Pons (tissue), 1 donor: ENCODE measurements around the gene LTBP1.
"Not testable (repeated sequence)": the region's sequence is repeated elsewhere in the genome, so short reads cannot be mapped to it uniquely, and the experiment has no call there.

ENCODE experiments used
- DNase-seq: peaks from one replicate; pipeline ENCODE4 v3.0.0-alpha.2; 2016; ENCODE audit warnings: low spot score

The LTBP1 gene

DNA sequence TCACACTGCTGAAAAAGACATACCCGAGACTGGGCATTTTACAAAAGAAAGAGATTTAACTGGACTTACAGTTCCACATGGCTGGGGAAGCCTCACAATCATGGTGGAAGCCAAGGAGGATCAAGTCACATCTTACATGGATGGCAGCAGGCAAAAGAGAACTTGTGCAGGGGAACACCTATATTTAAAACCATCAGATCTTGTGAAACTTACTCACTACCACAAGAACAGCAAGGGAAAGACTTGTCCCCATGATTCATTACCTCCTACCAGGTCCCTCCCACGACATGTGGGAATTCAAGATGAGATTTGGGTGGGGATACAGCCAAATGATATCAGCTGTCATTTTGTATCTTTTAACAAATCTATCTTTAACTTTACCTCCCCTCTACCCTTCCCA lies 278.6 kb downstream of the LTBP1 start:
- DNase-seq, result no peak

DNA sequence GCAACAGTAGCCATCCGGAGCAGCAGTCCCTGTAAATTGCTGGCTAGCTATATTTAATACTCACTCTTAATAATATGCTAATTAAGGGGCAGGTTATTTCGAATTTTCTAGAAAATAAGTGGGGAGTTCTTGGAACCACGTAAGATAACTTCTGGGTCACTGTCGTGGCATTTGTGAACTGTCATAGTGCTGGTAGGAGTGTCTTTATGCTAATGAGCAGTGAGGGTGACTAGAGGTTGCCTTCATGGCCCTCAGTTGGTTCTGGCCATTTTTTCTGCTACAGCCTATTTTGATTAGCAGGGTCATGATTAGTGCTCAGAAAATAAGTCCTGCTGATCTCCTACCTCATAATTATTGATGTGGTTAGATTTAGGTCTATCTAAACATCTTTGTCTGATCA lies 279.8 kb downstream of the LTBP1 start:
- DNase-seq, result no peak

DNA sequence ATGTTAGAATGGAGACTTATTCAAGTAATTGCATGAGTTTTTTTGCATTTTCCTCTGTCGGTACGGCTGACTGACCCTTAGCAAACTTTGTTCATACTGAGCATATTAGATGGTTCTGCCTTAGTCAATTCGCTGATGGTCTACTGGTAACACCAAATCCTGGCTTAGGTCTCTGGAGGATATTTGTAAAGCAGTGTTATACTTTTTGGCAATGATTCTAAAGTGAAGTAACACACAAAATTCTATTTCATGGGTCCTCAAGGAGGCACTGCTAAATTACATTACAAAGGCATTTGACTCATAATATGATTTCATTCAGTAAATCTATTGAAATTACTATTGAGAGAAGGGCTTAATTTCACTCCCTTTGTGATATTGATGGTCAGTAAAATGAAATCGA lies 282.9 kb downstream of the LTBP1 start:
- DNase-seq, result no peak

DNA sequence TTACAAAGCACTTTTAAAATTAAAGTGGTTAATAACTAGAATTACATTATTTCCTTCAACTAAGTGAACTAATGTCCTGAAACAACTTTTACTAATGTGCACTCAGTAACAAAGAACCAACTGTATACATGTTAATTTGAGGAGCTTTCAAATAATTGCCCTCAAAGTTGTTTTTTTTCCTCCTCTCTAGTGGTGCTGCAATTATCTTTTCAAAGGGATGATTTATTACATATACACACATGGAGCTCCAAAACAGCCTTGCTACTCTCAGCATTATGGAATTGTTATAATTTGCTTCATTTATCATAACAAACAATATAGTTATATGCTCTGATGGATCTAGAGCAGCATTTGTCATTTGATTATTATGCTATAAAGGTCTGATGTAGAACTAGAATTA lies 283.4 kb downstream of the LTBP1 start:
- DNase-seq, result no peak

DNA sequence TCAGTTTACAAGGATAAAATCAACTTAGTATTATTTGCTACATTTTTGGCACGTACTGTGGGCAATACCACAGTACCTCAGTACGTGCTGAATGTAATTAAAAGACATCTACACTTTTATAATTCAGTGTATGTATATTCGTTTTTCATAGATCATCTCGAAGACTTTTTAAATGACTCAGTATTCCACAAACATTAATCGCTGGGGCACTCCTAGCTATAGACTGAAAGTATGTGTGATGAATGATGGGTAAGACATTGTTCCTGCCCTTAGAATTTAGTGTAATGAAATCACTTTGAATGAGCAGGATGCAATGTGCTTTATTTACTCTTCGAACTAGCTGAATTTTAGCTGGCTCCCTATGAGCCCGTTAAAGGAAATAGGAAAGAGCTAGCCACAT lies 284.1 kb downstream of the LTBP1 start:
- DNase-seq, result no peak

DNA sequence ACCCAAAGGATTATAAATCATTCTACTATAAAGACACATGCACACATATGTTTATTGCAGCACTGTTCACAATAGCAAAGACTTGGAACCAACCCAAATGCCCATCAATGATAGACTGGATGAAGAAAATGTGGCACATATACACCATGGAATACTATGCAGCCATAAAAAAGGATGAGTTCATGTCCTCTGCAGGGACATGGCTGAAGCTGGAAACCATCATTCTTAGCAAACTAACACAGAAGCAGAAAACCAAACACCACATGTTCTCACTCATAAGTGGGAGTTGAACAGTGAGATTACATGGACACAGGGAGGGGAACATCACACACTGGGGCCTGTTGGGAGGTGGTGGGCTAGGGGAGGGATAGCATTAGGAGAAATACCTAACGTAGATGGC lies 288.8 kb downstream of the LTBP1 start:
- not testable (repeated sequence) for DNase-seq

DNA sequence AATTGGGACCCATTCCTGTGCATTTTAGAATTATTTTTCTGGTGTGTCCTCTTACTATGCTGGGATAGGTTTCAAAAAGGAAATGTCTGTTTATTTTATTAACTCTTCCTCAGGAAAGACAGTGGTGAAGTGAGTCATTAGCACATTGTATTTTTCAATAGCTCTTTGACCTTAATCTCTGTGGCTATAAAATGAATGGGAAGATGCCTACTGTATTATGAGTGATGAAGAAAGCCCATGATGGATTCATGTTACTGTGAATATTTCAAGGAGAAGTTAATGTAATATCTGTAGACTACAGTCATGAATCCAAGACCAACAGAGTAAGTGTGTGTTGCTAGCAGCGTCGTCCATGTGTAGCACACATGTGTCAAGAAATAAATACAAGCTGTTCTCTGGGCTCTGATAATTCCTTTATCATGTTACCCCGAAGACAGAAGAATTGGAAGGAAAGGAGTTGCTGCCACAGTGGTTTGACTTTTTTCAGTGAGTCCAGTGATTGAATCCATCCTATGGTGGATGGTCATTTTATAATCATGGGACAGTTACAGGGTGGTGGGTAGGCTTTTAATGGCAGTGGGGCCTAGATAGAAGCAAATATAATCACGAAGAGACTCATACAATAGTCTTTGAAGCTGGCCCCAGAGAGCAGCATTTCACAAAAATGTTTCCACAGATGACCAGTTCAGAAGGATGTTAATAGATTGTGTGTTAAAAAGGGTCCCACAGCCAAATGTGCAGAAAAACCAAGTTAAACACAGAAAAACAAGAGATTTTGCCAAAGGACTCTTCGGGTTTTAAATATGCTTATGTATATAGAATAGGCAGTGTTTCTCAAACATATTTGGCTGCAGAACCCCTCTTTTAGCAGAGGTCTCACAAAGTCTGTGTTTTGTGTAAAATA lies 290.0 kb downstream of the LTBP1 start:
- no peak for DNase-seq

DNA sequence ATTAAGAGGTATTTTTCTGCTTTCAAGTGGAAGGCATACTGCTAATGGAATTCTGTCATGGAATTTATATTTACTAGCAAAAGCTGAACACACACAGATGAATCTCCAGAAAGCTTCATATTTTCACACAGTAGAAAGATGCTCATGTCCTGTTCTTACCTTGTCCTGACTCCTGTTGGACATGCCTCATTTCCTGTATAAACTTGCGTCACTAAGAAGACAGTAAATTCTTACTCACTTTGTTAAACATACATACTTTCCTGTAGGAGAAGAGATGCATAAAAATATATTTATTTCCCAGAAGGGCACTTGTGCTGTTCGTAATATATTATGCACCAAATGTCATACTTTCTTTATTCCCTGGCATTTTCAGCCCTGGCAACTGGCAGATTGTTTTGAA lies 291.4 kb downstream of the LTBP1 start:
- no peak for DNase-seq

DNA sequence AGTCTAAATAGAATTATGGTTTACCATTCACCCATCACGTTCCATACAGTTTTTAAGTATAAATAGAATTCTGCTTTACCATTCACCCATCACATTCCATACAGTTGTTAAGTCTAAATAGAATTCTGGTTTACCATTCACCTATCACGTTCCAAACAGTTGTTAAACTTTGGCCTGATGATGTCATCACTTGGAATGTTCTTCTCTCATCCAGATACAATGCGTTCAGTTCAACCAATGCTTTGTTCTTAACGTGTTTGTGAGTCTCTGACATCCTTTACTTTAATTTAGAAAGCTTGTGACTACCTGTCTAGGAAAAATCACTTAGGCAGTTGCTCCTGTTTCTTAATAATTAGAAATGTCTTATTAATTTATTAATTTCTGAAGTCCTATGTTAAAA lies 293.4 kb downstream of the LTBP1 start:
- DNase-seq, result no peak

DNA sequence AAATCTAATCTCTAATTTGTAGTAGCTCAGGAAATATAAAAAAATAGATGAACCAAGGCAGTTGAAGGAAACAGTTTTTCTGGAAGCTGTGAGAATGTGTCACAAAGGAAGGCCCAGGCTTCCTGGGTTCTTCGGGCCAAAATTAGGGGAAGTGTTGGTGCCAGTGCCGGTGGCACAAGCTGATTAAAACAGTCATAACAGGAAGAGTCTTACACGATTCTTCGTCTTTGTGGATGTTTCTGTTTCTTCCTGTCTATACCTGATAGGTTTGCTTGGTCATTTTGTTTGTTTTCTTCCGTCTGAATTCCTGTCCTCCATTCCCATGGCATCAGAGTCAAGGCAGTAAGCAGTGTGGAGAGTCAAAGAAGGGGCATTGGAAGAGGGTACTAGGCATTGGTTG lies 294.3 kb downstream of the LTBP1 start:
- DNase-seq, result no peak

DNA sequence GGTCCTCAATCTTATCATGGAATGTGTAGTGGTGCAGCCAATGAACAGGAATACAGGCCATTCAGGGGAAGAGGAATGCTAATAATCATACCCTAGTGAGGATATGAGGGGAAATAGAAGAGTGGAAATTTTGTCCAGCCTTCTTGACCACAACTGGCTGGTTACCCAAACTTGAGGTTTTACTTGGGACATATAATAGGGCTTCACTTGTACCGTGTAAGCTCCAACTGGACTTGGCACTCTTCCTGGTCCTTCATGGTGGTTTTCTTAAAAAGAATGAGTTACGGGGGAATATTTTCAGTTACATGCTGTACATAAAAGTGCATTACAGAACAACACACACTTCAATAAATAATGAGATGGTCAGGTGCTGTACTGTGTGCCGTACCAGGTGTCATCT lies 294.8 kb downstream of the LTBP1 start:
- DNase-seq, result no peak

DNA sequence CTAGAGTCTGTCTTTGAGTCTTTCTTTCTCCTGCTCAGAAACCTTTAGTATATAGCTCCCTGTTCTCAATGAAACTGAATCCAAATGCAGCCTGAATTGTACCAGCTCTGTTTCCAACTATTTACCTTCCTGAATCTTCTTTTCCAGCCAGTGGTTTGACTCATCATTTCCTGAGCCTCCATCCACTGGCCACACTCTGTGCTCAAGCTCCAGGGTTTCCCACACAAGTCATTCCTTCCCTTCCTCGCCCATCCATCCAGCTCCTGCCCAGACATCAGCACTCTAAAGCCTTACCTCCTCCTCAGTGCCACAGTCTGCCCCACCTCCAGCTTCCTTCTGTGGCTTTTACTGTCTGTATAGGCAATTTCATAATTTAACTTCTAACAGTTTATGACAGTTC lies 296.1 kb downstream of the LTBP1 start:
- no peak for DNase-seq

DNA sequence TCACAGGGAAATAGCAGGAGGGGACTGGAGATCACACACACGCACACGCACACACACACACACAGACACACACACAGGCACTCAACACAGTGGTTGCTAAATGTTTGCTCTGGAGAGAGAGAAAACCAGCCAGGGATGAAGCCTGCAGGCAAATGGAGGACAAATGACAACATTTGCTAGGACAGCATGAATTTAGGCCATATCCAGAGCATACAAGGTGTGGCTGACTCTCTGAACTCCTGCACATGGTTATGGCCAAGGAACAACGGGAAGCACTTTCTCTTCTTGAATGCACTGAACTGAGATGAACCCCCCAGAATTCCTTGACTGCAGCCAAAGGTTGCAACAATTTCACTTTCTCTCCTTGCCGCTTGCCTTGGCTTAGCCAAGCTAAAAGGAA lies 299.7 kb downstream of the LTBP1 start:
- no peak for DNase-seq

DNA sequence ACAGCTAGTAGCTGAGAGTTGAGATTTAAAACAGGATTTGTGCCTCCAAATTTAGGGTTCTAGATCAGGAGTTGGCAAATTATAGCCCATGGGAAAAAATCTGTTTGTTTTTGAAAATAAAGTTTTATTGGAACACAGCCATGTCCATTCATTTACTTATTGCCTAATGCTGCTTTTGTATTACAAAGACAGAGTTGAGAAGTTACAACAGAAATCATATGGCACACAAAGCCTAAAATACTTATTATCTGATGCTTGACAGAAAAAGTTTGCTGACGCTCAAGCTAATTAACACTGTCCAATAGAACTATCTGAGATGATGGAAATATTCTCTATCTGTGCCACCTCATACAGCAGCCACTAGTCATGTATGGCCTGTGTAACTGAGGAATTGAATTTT lies 300.6 kb downstream of the LTBP1 start:
- DNase-seq, result no peak

DNA sequence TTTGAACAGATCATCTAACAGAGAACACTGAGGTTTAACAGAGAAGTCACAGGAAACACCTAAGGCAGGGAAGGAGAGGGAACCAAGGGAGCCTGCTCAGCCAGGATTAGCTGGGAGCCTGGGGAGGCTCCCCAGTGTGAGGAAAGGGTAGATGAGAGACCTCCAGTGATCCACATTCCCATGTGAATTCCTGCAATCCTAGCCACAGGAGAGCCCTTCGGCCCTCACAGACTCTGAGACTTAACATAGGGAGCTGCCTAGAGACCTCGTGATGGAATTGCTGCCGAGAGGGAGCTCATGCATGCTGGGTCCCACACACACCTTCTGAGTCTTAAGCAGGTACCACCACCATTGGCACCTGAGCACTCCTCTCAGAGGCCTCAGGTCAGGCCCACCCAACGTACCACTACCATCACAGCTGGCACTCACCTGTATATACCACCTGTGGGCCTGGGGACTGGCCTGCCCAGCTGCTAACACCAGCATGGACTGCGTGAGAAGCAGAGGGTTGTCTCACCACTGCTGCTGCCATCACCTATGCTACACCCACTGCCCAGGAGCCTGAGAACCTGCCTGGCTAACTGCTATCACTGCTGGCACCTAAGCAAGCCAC lies 303.8 kb downstream of the LTBP1 start:
- DNase-seq, result no peak

DNA sequence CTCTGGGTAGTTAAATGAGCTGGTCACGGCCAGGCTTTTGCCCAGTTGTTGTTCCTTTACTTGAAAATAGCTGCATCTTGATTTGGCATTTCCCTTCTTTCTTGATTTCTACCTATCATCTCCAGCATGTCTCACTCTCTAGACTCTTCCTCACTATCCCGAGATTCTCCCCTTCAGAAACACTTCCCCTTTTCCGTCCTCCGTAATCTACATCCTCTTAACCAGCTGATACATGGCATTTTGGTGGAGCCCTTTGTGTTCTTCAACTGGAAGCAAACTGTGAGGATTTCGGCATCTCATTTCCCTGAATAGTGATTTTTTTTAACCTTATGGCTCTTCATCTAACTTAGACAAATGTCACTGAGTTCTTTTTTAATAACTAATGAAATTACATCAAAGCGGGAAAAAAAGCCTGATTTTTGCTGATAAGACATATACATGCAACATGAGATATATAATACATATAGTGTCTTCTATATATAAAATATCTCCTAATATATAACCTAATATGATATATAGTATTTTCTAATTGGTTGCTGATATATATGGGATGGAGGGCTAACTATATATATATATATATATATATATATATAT lies 309.5 kb downstream of the LTBP1 start:
- DNase-seq, result no peak

DNA sequence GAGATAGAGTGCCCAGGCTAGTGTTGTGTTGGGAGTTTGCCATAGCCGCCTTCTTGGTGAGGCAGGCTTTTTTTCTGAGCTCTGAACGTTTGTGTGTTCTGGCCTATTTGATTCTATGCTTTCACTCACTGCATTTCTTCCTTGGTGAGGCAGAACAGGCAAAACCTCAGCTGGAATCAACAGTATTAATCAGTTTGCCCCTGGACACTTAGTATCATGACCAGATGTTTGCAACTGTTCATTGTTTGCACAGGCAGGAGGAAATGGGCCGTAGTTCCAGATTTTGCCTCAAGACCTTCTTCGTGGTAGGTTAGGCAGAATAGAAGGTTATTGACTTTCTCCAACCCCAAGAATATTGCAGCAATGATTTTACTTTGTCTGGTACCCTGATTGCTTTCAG lies 311.6 kb downstream of the LTBP1 start:
- no peak for DNase-seq

DNA sequence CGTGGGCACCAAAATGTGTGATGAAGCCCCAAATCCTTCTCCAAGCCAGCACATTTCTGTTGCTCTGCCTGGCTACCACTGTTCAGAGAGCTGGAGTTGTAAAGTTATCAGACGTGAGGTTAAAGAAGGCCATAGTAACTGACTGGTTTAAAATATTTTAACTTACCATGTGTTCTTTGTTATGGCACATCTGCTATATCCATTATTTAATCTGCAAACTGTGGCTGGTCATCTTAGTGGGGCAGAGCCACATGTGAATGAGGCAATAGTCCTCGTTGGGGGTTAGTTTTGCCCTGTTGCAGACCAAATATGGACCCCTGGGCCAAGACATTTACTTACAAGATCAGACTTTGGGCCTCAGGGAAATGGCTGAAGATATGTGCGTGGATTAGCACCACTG lies 315.3 kb downstream of the LTBP1 start:
- no peak for DNase-seq

DNA sequence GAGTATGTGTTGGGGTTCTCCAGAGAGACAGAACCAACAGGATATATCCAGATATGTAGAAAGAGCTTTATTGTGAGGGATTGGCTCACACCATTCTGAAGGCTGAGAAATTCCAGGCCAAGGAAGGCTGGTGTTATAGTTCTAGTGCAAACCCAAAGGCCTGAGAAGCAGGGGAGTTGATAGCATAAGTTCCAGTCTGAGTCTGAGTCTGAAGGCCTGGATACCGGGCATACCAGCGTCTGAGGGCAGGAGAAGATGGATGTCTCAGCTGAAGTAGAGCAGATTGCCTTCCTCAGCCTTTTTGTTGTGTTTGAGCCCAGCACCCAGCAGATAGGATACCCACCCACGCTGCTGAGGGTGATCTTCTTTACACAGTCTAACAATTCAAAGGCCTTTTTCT lies 318.0 kb downstream of the LTBP1 start:
- DNase-seq, result no peak

DNA sequence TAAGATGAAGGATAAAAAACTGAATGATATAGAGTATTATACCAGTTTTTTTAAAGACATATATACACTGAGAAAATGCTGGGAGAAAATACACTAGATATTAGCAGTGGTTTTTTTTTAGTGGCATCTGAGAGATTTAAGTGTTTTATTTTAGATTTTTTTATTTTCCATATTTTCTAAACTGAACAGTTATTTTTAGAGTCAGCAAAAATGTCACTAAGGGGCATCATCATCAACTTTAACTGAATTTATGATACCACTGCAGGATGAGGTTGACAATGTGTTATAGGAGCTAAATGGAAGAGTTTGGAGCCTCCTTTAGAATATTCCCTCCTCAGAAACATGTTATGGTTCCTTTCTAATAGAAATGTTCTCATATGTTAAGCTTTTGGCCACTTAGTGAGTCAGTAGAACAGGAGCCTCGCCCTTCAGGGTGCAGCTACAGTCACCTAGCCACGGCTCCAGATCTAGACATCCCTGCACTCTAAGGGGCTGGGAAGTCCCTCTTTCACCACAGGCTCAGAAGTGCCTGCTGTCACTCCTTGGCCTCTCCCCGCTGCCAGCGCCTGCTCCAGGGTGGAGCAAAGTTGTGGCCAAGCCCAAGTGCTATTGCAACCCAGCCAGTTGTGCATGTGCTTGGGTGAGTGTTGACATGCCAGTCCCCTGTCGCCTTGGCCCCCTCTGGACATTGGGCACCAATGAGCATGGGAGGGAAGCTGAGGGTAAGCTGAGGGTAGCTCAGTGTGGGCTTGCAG lies 319.0 kb downstream of the LTBP1 start:
- no peak for DNase-seq

DNA sequence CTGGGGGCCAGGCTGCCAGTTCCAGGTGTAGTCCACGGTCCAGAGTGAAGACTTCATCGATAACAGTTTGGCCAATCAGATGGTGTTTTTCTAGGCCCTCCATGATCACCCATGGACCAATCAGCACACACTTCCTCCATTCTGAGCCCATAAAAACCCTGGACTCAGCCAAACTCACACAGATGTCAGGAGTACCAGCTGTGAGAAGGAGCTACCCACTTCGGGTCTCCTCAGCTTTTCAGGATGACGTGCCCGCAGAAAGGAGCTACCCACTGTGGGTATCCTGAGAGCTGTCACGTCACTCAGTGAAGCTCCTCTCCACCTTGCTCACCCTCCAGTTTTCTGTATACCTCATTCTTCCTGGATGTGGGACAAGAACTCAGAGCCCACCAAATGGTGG lies 319.7 kb downstream of the LTBP1 start:
- DNase-seq, result no peak

DNA sequence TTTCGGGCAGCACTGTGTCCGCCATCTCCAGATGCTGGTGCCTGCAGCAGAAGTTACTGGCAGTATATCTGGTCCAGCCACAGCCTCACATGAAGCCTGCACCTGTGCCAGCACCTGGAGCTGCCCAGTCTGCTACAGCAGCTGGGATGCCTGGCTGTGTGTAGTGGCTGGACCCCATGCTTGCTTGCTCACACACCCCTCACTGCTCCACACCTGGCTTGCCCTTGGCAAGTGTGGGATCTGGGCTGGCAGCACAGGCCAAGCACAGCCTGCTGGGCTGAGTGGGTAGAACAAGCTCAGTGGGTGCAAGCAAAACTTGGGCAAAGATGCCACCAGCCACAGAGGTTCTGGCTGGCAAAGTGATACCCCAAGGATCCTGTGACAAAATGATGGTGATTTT lies 320.3 kb downstream of the LTBP1 start:
- no peak for DNase-seq

DNA sequence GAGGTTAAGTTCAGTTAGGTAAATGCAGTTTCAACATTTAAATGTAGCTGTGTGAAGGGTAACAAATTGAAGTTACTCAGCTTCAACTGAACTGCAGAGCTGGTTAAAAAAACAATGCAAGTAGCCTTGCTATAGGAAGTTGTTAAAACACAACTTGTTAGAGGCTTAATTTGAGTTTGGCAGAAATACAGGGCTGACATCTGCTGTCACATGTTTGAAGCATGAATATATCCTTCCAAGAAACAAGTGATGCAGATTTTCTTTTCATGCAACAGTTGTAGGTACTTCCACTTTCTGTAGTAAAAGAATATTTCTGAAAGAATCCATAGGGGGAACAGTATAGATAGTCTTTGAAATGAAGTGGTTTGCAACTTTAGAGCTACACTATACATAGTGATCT lies 321.0 kb downstream of the LTBP1 start:
- DNase-seq, result no peak
